ENCODE results near the gene NMNAT3. TPM values are rescaled to one million over a fixed set of nuclear protein-coding genes. Genes with fewer than 3 reads are reported as not detected.

Gene NMNAT3
- total RNA-seq, 6 donors from 2014 or later = 3.3 to 8.4 (median 5.5) TPM

DNA sequence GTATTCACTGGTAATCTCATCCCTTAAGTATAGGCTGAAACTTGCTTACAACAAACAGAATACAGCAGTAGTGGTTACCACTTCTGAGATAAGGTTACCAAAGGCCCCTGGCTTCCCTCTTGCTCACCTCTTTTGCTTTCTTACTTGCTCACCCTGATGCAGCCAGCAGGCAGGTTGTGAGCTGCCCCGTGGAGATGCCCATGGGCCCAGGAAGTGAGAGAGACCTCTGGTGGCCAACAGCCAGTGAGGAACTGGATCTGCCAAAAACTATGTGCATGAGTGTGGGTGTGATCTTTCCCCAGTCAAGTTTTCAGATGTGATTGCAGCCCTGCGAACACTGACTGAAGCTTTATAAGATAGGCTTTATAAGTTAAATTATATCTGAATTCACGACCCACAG, 48.7 kb downstream of the NMNAT3 start:
- DNase-seq = no peak
- Histone ChIP-seq H3K4me3 (no peak overlapping the region), H3K27me3 (no peaks in the 10 kb centered on the region), H3K4me1 (no peaks in the 10 kb centered on the region), H3K27ac (no peak overlapping the region), H3K9me3 (no peaks in the 10 kb centered on the region), H3K36me3 (no peaks in the 10 kb centered on the region)
- ATAC-seq (ENCODE audit: low FRiP score in 2 of 2) = no peak
- 70 to 73% methylated on average over 3 of the region's 3 CpGs for WGBS, 2 donors
- no peak for TF ChIP-seq EP300 (IDR thresholded peaks at IDR 0.05)
- no peak for TF ChIP-seq POLR2A (IDR thresholded peaks at IDR 0.05)
- no peak for TF ChIP-seq POLR2AphosphoS5 (IDR thresholded peaks at IDR 0.05)
- TF ChIP-seq, protein P1, sequence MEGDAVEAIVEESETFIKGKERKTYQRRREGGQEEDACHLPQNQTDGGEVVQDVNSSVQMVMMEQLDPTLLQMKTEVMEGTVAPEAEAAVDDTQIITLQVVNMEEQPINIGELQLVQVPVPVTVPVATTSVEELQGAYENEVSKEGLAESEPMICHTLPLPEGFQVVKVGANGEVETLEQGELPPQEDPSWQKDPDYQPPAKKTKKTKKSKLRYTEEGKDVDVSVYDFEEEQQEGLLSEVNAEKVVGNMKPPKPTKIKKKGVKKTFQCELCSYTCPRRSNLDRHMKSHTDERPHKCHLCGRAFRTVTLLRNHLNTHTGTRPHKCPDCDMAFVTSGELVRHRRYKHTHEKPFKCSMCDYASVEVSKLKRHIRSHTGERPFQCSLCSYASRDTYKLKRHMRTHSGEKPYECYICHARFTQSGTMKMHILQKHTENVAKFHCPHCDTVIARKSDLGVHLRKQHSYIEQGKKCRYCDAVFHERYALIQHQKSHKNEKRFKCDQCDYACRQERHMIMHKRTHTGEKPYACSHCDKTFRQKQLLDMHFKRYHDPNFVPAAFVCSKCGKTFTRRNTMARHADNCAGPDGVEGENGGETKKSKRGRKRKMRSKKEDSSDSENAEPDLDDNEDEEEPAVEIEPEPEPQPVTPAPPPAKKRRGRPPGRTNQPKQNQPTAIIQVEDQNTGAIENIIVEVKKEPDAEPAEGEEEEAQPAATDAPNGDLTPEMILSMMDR (IDR thresholded peaks at IDR 0.05) = no peak

DNA sequence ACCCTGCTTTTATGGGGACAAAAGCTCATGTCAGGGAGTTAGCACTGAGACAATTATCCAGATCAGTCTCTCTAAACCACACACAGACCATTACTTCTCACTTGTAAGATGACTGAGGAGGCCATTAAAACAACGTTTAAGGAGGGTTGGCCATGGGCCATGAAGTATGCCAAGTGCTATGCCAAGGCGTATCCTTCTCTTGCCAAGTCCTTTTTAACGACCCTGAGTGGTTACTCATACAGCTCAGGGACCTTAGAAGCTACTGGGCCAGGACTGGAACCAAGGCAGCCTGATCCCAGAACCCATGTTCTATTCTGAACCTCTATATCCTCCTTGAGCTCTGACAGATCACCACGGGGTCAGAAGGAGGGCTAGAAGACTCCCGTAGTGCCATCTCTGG, 50.0 kb downstream of the NMNAT3 start:
- Histone ChIP-seq H3K4me1 (no peaks in the 10 kb centered on the region), H3K4me3 (no peak overlapping the region), H3K27ac (no peak overlapping the region), H3K27me3 (no peaks in the 10 kb centered on the region), H3K36me3 (no peaks in the 10 kb centered on the region), H3K9me3 (no peaks in the 10 kb centered on the region)
- DNase-seq (no peak), ATAC-seq (ENCODE audit: low FRiP score in 2 of 2) (no peak)
- TF ChIP-seq EP300 (IDR thresholded peaks at IDR 0.05) (no peak), POLR2A (IDR thresholded peaks at IDR 0.05) (no peak), POLR2AphosphoS5 (IDR thresholded peaks at IDR 0.05) (no peak)
- TF ChIP-seq, protein P1 (IDR thresholded peaks at IDR 0.05) = no peak
- WGBS, 2 donors = 70 to 73% methylated on average over 5 of the region's 5 CpGs

DNA sequence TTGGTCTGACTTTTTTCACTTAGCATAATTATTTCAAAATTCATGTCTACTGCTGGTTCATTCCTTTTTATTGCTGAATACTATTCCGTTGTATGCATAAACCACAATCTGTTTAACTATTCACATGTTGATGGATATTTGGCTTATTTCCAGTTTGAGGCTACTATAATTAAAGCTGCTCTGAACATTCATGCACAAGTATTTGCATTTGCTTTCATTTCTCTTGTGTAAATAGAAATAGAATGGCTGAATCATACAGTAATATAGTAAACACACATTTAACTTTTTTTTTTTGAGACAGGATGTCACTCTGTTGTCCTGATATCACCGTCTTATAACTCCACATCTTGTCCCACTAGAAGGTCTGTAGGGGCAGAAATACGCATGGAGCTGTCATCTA, 57.3 kb downstream of the NMNAT3 start:
- Histone ChIP-seq H3K9me3 (no peaks in the 10 kb centered on the region), H3K4me3 (no peak overlapping the region), H3K4me1 (no peaks in the 10 kb centered on the region), H3K27ac (no peak overlapping the region), H3K27me3 (no peaks in the 10 kb centered on the region), H3K36me3 (no peaks in the 10 kb centered on the region)
- no peak for DNase-seq
- ATAC-seq (ENCODE audit: low FRiP score in 2 of 2) = no peak
- no peak for TF ChIP-seq POLR2AphosphoS5 (IDR thresholded peaks at IDR 0.05)
- TF ChIP-seq EP300 (IDR thresholded peaks at IDR 0.05) = no peak
- 75 to 76% methylated on average over 3 of the region's 3 CpGs for WGBS, 2 donors

DNA sequence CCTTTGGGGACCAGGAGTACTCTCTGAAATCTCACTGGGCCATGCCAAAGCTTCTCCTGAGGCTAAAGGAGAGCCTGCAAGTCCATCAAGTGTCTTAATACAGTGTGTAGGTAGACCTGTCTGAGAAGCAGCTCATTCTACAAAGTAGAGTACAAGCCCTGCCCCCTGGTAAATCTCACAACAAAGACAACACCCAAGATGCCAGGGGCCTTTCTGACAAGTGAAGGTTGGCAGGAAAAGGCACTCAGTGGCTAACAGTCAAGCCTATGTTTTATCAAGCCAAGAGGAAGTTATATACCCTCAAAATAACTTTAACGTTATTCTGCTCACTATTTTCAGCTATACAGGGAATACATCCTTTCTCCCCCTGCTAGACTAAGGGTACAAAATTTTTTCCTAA, 58.3 kb downstream of the NMNAT3 start:
- DNase-seq (no peak), ATAC-seq (ENCODE audit: low FRiP score in 2 of 2) (no peak)
- Histone ChIP-seq H3K4me1 (no peaks in the 10 kb centered on the region), H3K27me3 (no peaks in the 10 kb centered on the region), H3K4me3 (no peak overlapping the region), H3K36me3 (no peaks in the 10 kb centered on the region), H3K27ac (no peak overlapping the region), H3K9me3 (no peaks in the 10 kb centered on the region)
- no peak for TF ChIP-seq EP300 (IDR thresholded peaks at IDR 0.05)
- TF ChIP-seq, protein P1 (IDR thresholded peaks at IDR 0.05) = no peak
- no peak for TF ChIP-seq POLR2A (IDR thresholded peaks at IDR 0.05)
- TF ChIP-seq POLR2AphosphoS5 (IDR thresholded peaks at IDR 0.05) = no peak
- WGBS, 2 donors = 38 to 39% methylated on average over 1 of the region's 1 CpG

DNA sequence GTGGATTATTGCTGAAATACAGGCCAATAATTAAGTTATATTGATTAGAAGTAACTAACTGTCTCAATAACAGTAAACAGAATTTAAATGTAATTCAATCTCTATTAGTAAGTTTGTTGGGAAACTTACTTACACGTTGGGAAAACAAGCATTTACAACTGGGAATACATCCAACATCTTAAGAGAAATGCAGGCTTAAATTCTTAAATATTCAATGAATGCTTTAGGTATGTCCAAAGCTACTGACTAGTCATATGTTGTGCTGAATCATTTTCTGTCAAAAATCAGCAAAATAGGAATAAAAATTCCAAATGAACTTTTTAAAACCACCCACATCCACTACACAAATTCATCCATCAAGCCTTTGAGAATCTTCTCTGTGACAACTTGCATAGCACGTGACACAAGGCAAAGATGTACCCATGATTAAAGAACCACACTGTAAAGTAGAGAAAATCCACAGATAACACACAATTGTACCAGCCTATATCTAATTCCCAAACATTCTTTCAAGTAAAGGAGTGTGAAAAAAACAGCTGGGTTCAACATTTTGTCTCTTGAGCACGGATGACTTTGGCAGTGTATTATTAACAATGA, 60.0 kb downstream of the NMNAT3 start:
- H3K4me3 ChIP-seq = no peak overlapping the region
- H3K4me1 ChIP-seq = no peaks in the 10 kb centered on the region
- H3K36me3 ChIP-seq = no peaks in the 10 kb centered on the region
- no peaks in the 10 kb centered on the region for H3K27me3 ChIP-seq
- ATAC-seq (ENCODE audit: low FRiP score in 2 of 2) (no peak), DNase-seq (no peak)
- whole genome bisulfite sequencing, 2 donors = 69 to 74% methylated on average over 3 of the region's 3 CpGs
- TF ChIP-seq EP300 (IDR thresholded peaks at IDR 0.05) = no peak
- no peak for TF ChIP-seq POLR2AphosphoS5 (IDR thresholded peaks at IDR 0.05)
- TF ChIP-seq, protein P1 (IDR thresholded peaks at IDR 0.05) = no peak
- no peak for TF ChIP-seq POLR2A (IDR thresholded peaks at IDR 0.05)
- H3K27ac ChIP-seq = no peak overlapping the region
- H3K9me3 ChIP-seq = no peaks in the 10 kb centered on the region

All from upper lobe of left lung (tissue), 6 donors.